ENCODE data around the gene KRT78. TPM values are rescaled to one million over a fixed set of nuclear protein-coding genes. Genes with fewer than 3 reads are reported as not detected.

The KRT78 gene
- total RNA-seq, 1 donor from 2014 or later, result 89.1 TPM

GRCh38 chr12:52817003-52817698 is 31.6 kb downstream of the KRT78 start:
- H3K4me3 ChIP-seq, result no peak overlapping the region
- no peaks in the 10 kb centered on the region for H3K27me3 ChIP-seq
- DNase-seq (ENCODE audit: extremely low spot score in 2 of 2), result no peak
- H3K9me3 ChIP-seq, result no peaks in the 10 kb centered on the region
- no peak for TF ChIP-seq CTCF (IDR thresholded peaks at IDR 0.05)
- TF ChIP-seq POLR2A (IDR thresholded peaks at IDR 0.05), result no peak
- TF ChIP-seq POLR2AphosphoS5 (IDR thresholded peaks at IDR 0.05; ENCODE audit: insufficient read depth in 1 of 2, low read depth in 1 of 2), result no peak
- no peaks in the 10 kb centered on the region for H3K36me3 ChIP-seq
- H3K4me1 ChIP-seq, result no peaks in the 10 kb centered on the region
- intact Hi-C loops (cut with DNase I), result no loop called here
- H3K27ac ChIP-seq, result no peak overlapping the region

- H3K4me1 ChIP-seq, result no peaks in the 10 kb centered on the region
- no peaks in the 10 kb centered on the region for H3K9me3 ChIP-seq
- no peaks in the 10 kb centered on the region for H3K36me3 ChIP-seq
- no peaks in the 10 kb centered on the region for H3K27me3 ChIP-seq
- no peak for DNase-seq (ENCODE audit: extremely low spot score in 2 of 2)
- H3K27ac ChIP-seq, result no peak overlapping the region
- TF ChIP-seq POLR2AphosphoS5 (IDR thresholded peaks at IDR 0.05; ENCODE audit: insufficient read depth in 1 of 2, low read depth in 1 of 2) (no peak), CTCF (IDR thresholded peaks at IDR 0.05) (no peak), POLR2A (IDR thresholded peaks at IDR 0.05) (no peak)
- intact Hi-C loops (cut with DNase I), result no loop called here
- no peak overlapping the region for H3K4me3 ChIP-seq
These were observed 32.9 kb downstream of the KRT78 start for GRCh38 chr12:52815676-52816588.

- no peaks in the 10 kb centered on the region for H3K4me1 ChIP-seq
- no peak overlapping the region for H3K4me3 ChIP-seq
- no peak for DNase-seq (ENCODE audit: extremely low spot score in 2 of 2)
- no peak for TF ChIP-seq POLR2AphosphoS5 (IDR thresholded peaks at IDR 0.05; ENCODE audit: insufficient read depth in 1 of 2, low read depth in 1 of 2)
- no peak for TF ChIP-seq POLR2A (IDR thresholded peaks at IDR 0.05)
- no peak for TF ChIP-seq CTCF (IDR thresholded peaks at IDR 0.05)
- no peak overlapping the region for H3K27ac ChIP-seq
- no peaks in the 10 kb centered on the region for H3K9me3 ChIP-seq
- H3K27me3 ChIP-seq, result no peaks in the 10 kb centered on the region
- no peaks in the 10 kb centered on the region for H3K36me3 ChIP-seq
- intact Hi-C loops (cut with DNase I), result no loop called here
These were observed 33.6 kb downstream of the KRT78 start for GRCh38 chr12:52815161-52815560.

GRCh38 chr12:52814710-52815155 is 34.1 kb downstream of the KRT78 start:
- Histone ChIP-seq H3K4me1 (no peaks in the 10 kb centered on the region), H3K27ac (no peak overlapping the region), H3K27me3 (no peaks in the 10 kb centered on the region), H3K4me3 (no peak overlapping the region), H3K9me3 (no peaks in the 10 kb centered on the region), H3K36me3 (no peaks in the 10 kb centered on the region)
- no peak for DNase-seq (ENCODE audit: extremely low spot score in 2 of 2)
- TF ChIP-seq POLR2AphosphoS5 (IDR thresholded peaks at IDR 0.05; ENCODE audit: insufficient read depth in 1 of 2, low read depth in 1 of 2) (no peak), CTCF (IDR thresholded peaks at IDR 0.05) (no peak), POLR2A (IDR thresholded peaks at IDR 0.05) (no peak)
- intact Hi-C loops (cut with DNase I), result no loop called here

All from vagina (tissue), 2 donors.